ENCODE data around the gene UXS1.

Gene UXS1

GRCh38 chr2:106115665-106116064, 78.4 kb downstream of the UXS1 start:
- TF ChIP-seq TAF1 (IDR thresholded peaks at IDR 0.05; ENCODE audit: low read depth), result no peak
- TF ChIP-seq EGR1 (IDR thresholded peaks at IDR 0.05), result no peak
- no peak for TF ChIP-seq REST (IDR thresholded peaks at IDR 0.05; ENCODE audit: low read depth)
- no peak for TF ChIP-seq CEBPB (IDR thresholded peaks at IDR 0.05)
- no peak for TF ChIP-seq RAD21 (IDR thresholded peaks at IDR 0.05; ENCODE audit: low read depth)
- TF ChIP-seq CREB1 (IDR thresholded peaks at IDR 0.05; ENCODE audit: low read depth), result no peak
- TF ChIP-seq, protein P1, sequence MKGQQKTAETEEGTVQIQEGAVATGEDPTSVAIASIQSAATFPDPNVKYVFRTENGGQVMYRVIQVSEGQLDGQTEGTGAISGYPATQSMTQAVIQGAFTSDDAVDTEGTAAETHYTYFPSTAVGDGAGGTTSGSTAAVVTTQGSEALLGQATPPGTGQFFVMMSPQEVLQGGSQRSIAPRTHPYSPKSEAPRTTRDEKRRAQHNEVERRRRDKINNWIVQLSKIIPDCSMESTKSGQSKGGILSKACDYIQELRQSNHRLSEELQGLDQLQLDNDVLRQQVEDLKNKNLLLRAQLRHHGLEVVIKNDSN (IDR thresholded peaks at IDR 0.05), result no peak
- no peak for TF ChIP-seq FOXM1 (IDR thresholded peaks at IDR 0.05; ENCODE audit: borderline replicate concordance, low read depth)
- no peak for TF ChIP-seq YY1 (IDR thresholded peaks at IDR 0.05; ENCODE audit: low read depth)
- no peak for TF ChIP-seq ZBTB7A (IDR thresholded peaks at IDR 0.05; ENCODE audit: low read depth)
- TF ChIP-seq EP300 (IDR thresholded peaks at IDR 0.05; ENCODE audit: borderline replicate concordance), result no peak
- TF ChIP-seq TEAD4 (IDR thresholded peaks at IDR 0.05), result no peak
- no peak for TF ChIP-seq MAX (IDR thresholded peaks at IDR 0.05)
- TF ChIP-seq TCF12 (IDR thresholded peaks at IDR 0.05; ENCODE audit: low read depth), result no peak

DNA sequence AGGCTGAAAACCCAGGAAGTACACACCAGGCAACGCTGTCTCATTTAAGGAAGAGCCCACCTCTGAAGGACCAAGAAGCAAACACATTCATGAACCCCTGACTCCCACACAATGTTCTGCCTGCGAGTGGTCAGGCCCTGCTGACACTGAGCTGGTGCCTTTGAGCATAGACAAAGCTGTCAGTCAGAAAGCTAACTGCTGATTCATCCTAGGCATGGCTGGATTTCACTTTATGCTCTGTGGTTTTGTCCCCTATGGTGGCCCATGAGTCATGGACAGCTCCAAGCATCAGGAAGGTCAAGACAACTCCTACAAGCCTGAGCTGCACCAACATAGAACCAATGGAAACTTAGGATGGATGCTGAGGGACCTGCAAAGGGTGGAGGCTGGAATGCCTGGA, 78.9 kb downstream of the UXS1 start:
- TF ChIP-seq RAD21 (IDR thresholded peaks at IDR 0.05; ENCODE audit: low read depth), result no peak
- TF ChIP-seq TEAD4 (IDR thresholded peaks at IDR 0.05), result no peak
- TF ChIP-seq REST (IDR thresholded peaks at IDR 0.05; ENCODE audit: low read depth), result peak; percentile 56; the same call in 1 of the 2 replicates
- TF ChIP-seq CEBPB (IDR thresholded peaks at IDR 0.05), result no peak
- peak; percentile 13; the same call in 1 of the 2 replicates for TF ChIP-seq EP300 (IDR thresholded peaks at IDR 0.05; ENCODE audit: borderline replicate concordance)
- no peak for TF ChIP-seq FOXM1 (IDR thresholded peaks at IDR 0.05; ENCODE audit: borderline replicate concordance, low read depth)
- TF ChIP-seq ZBTB7A (IDR thresholded peaks at IDR 0.05; ENCODE audit: low read depth), result no peak
- peak; percentile 25; the same call in 1 of the 2 replicates for TF ChIP-seq TCF12 (IDR thresholded peaks at IDR 0.05; ENCODE audit: low read depth)
- TF ChIP-seq TAF1 (IDR thresholded peaks at IDR 0.05; ENCODE audit: low read depth), result no peak
- TF ChIP-seq YY1 (IDR thresholded peaks at IDR 0.05; ENCODE audit: low read depth), result no peak
- TF ChIP-seq NFIC (IDR thresholded peaks at IDR 0.05), result no peak
- no peak for TF ChIP-seq EGR1 (IDR thresholded peaks at IDR 0.05)
- TF ChIP-seq, protein P1 (IDR thresholded peaks at IDR 0.05), result no peak
- no peak for TF ChIP-seq MAX (IDR thresholded peaks at IDR 0.05)
- no peak for TF ChIP-seq CREB1 (IDR thresholded peaks at IDR 0.05; ENCODE audit: low read depth)

DNA sequence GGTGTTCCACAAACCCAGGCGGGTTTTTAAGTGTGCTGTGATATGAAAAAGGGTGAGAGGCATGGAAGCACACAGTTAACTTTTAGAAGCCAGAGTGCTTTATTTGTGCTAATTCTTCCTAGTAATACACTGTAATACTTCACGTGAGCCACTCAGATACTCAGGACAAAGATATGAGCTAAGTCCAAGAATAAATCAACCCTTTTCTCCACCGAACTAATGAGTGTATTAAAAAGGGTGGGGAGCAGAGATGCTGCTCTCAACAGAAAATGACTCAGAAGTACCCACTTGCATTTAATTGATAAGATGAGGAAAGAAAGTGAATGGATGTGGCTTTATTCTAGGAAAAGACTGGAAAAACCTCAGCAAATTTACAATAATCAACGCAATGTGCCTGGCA, 79.9 kb downstream of the UXS1 start:
- TF ChIP-seq REST (IDR thresholded peaks at IDR 0.05; ENCODE audit: low read depth), result no peak
- no peak for TF ChIP-seq CEBPB (IDR thresholded peaks at IDR 0.05)
- no peak for TF ChIP-seq MAX (IDR thresholded peaks at IDR 0.05)
- no peak for TF ChIP-seq YY1 (IDR thresholded peaks at IDR 0.05; ENCODE audit: low read depth)
- TF ChIP-seq, protein P1 (IDR thresholded peaks at IDR 0.05), result no peak
- no peak for TF ChIP-seq TAF1 (IDR thresholded peaks at IDR 0.05; ENCODE audit: low read depth)
- TF ChIP-seq CREB1 (IDR thresholded peaks at IDR 0.05; ENCODE audit: low read depth), result no peak
- no peak for TF ChIP-seq EP300 (IDR thresholded peaks at IDR 0.05; ENCODE audit: borderline replicate concordance)
- no peak for TF ChIP-seq EGR1 (IDR thresholded peaks at IDR 0.05)
- no peak for TF ChIP-seq RAD21 (IDR thresholded peaks at IDR 0.05; ENCODE audit: low read depth)
- TF ChIP-seq FOXM1 (IDR thresholded peaks at IDR 0.05; ENCODE audit: borderline replicate concordance, low read depth), result no peak
- no peak for TF ChIP-seq TCF12 (IDR thresholded peaks at IDR 0.05; ENCODE audit: low read depth)
